Amniotic epithelial cell (primary cell): Measurements from ENCODE around the gene PROM1.

Experiments
- DNase-seq: peaks from one replicate; pipeline ENCODE4 v3.0.0-alpha.2; 2010; ENCODE audit warnings: low read depth

PROM1 gene

GRCh38 chr4:16110199-16110598 lies 26.4 kb upstream of the PROM1 start:
- no peak for DNase-seq

GRCh38 chr4:16109256-16109655 lies 25.4 kb upstream of the PROM1 start:
- no peak for DNase-seq

- no peak for DNase-seq
These were observed 23.1 kb upstream of the PROM1 start for GRCh38 chr4:16106956-16107355.

GRCh38 chr4:16104520-16104919 lies 20.7 kb upstream of the PROM1 start:
- no peak for DNase-seq

- DNase-seq: no peak
These were observed 18.5 kb upstream of the PROM1 start for GRCh38 chr4:16102356-16102755.

GRCh38 chr4:16100833-16101232 lies 17.0 kb upstream of the PROM1 start:
- no peak for DNase-seq

GRCh38 chr4:16092682-16093319 lies 9.0 kb upstream of the PROM1 start:
- DNase-seq: no peak

GRCh38 chr4:16090096-16090705 lies 6.4 kb upstream of the PROM1 start:
- DNase-seq: no peak

GRCh38 chr4:16089156-16089555 lies 5.3 kb upstream of the PROM1 start:
- DNase-seq: no peak

GRCh38 chr4:16088601-16089000 lies 4.8 kb upstream of the PROM1 start:
- no peak for DNase-seq

GRCh38 chr4:16085822-16086221 lies 2.0 kb upstream of the PROM1 start:
- DNase-seq: no peak

- DNase-seq: no peak
These were observed 1.2 kb downstream of the PROM1 start for GRCh38 chr4:16082426-16083240.

- no peak for DNase-seq
These were observed 1.8 kb downstream of the PROM1 start for GRCh38 chr4:16082041-16082425.

- peak; percentile 8 for DNase-seq
These were observed 4.8 kb downstream of the PROM1 start for GRCh38 chr4:16079046-16079445.

GRCh38 chr4:16078195-16078760 lies 5.5 kb downstream of the PROM1 start:
- no peak for DNase-seq

GRCh38 chr4:16077786-16078185 lies 6.0 kb downstream of the PROM1 start:
- DNase-seq: no peak

GRCh38 chr4:16075975-16076757 lies 7.7 kb downstream of the PROM1 start:
- no peak for DNase-seq

GRCh38 chr4:16075061-16075460 lies 8.8 kb downstream of the PROM1 start:
- no peak for DNase-seq

GRCh38 chr4:16072168-16072567 lies 11.7 kb downstream of the PROM1 start:
- no peak for DNase-seq

- DNase-seq: no peak
These were observed 13.6 kb downstream of the PROM1 start for GRCh38 chr4:16070203-16070602.

GRCh38 chr4:16067515-16067914 lies 16.3 kb downstream of the PROM1 start:
- no peak for DNase-seq

- no peak for DNase-seq
These were observed 17.2 kb downstream of the PROM1 start for GRCh38 chr4:16066586-16067128.
